Measurements from ENCODE around the gene MAML3. TPM values are rescaled to one million over a fixed set of nuclear protein-coding genes. Genes with fewer than 3 reads are reported as not detected.

MAML3 gene
- polyA plus RNA-seq, 1 donor (not counting 4 experiments of a cell fraction or from before 2014, with no cell fraction given): 0.68 TPM

GRCh38 chr4:140150886-140151698 is 2.9 kb downstream of the MAML3 start:
- H3K79me2 ChIP-seq (ENCODE audit: control insufficient read depth, insufficient read depth, low read length): no peaks in the 10 kb centered on the region
- dilution Hi-C loops (cut with MboI; ENCODE audit: extremely low pct_ligation_motif_present, low sequenced_read_pairs): no loop called here

GRCh38 chr4:140150636-140150885 is 3.4 kb downstream of the MAML3 start:
- H3K9me1 ChIP-seq (ENCODE audit: control insufficient read depth, extremely low read depth, insufficient read depth, low read length): no peaks in the 10 kb centered on the region
- DNase-seq (ENCODE audit: low read depth, low spot score) (no peak), FAIRE-seq (no peak)
- H3K79me2 ChIP-seq (ENCODE audit: control insufficient read depth, insufficient read depth, low read length): no peaks in the 10 kb centered on the region
- H3K36me3 ChIP-seq (ENCODE audit: control insufficient read depth in 2 of 2, extremely low read depth in 1 of 2, insufficient read depth in 2 of 2, low read length in 2 of 2): no peaks in the 10 kb centered on the region
- dilution Hi-C loops (cut with MboI; ENCODE audit: extremely low pct_ligation_motif_present, low sequenced_read_pairs): no loop called here
- peak overlapping the region; percentile 81 to 96 (median 93) for H3K4me3 ChIP-seq (ENCODE audit: control insufficient read depth in 2 of 3, extremely low read depth in 1 of 3, insufficient read depth in 2 of 3, low read depth in 1 of 3, low read length in 3 of 3)
- H3K4me2 ChIP-seq (ENCODE audit: control insufficient read depth, extremely low read depth, insufficient read depth, low read depth, low read length): peak overlapping the region; percentile 99
- H3K4me1 ChIP-seq (ENCODE audit: control insufficient read depth, extremely low read depth, insufficient read depth, low read length): peaks cover 8% of the 10 kb centered on the region
- peaks cover 5% of the 10 kb centered on the region for H3K27me3 ChIP-seq (ENCODE audit: control insufficient read depth, extremely low read depth, insufficient read depth, low read length)
- peak overlapping the region; percentile 96 for H2AFZ ChIP-seq (ENCODE audit: control insufficient read depth, low read length)
- TF ChIP-seq EZH2 (IDR thresholded peaks at IDR 0.05; ENCODE audit: low read length) (no peak), CTCF (optimal IDR thresholded peaks at IDR 0.05 in 1 of 3, IDR thresholded peaks at IDR 0.05 in 1 of 3, conservative IDR thresholded peaks at IDR 0.05 in 1 of 3; ENCODE audit: extremely low read depth in 1 of 3, insufficient read depth in 2 of 3, low read length in 3 of 3) (no peak)
- H3K9ac ChIP-seq (ENCODE audit: control insufficient read depth, extremely low read depth, insufficient read depth, low read length): peak overlapping the region; percentile 78
- no peaks in the 10 kb centered on the region for H4K20me1 ChIP-seq (ENCODE audit: control insufficient read depth, extremely low read depth, insufficient read depth, low read length)
- no peaks in the 10 kb centered on the region for H3K9me3 ChIP-seq (ENCODE audit: control insufficient read depth, low read depth, low read length)
- H3K27ac ChIP-seq (ENCODE audit: control insufficient read depth, insufficient read depth, low read length): peak overlapping the region; percentile 49

More at GRCh38 chr4:140150886-140151698, 2.9 kb downstream of the MAML3 start:
- H3K9me3 ChIP-seq (ENCODE audit: control insufficient read depth, low read depth, low read length): no peaks in the 10 kb centered on the region
- peak overlapping the region; percentile 96 for H2AFZ ChIP-seq (ENCODE audit: control insufficient read depth, low read length)
- no peaks in the 10 kb centered on the region for H3K36me3 ChIP-seq (ENCODE audit: control insufficient read depth in 2 of 2, extremely low read depth in 1 of 2, insufficient read depth in 2 of 2, low read length in 2 of 2)
- peaks cover 5% of the 10 kb centered on the region for H3K27me3 ChIP-seq (ENCODE audit: control insufficient read depth, extremely low read depth, insufficient read depth, low read length)
- peaks cover 8% of the 10 kb centered on the region for H3K4me1 ChIP-seq (ENCODE audit: control insufficient read depth, extremely low read depth, insufficient read depth, low read length)
- peak overlapping the region; percentile 49 for H3K27ac ChIP-seq (ENCODE audit: control insufficient read depth, insufficient read depth, low read length)
- no peak for FAIRE-seq
- peak in 1 of 3 experiments; percentile 4 for TF ChIP-seq CTCF (optimal IDR thresholded peaks at IDR 0.05 in 1 of 3, IDR thresholded peaks at IDR 0.05 in 1 of 3, conservative IDR thresholded peaks at IDR 0.05 in 1 of 3; ENCODE audit: extremely low read depth in 1 of 3, insufficient read depth in 2 of 3, low read length in 3 of 3)
- TF ChIP-seq EZH2 (IDR thresholded peaks at IDR 0.05; ENCODE audit: low read length): no peak
- no peaks in the 10 kb centered on the region for H4K20me1 ChIP-seq (ENCODE audit: control insufficient read depth, extremely low read depth, insufficient read depth, low read length)
- H3K4me3 ChIP-seq (ENCODE audit: control insufficient read depth in 2 of 3, extremely low read depth in 1 of 3, insufficient read depth in 2 of 3, low read depth in 1 of 3, low read length in 3 of 3): peak overlapping the region; percentile 81 to 96 (median 93)
- no peak for DNase-seq (ENCODE audit: low read depth, low spot score)
- H3K9ac ChIP-seq (ENCODE audit: control insufficient read depth, extremely low read depth, insufficient read depth, low read length): peak overlapping the region; percentile 78
- H3K4me2 ChIP-seq (ENCODE audit: control insufficient read depth, extremely low read depth, insufficient read depth, low read depth, low read length): peak overlapping the region; percentile 99
- no peaks in the 10 kb centered on the region for H3K9me1 ChIP-seq (ENCODE audit: control insufficient read depth, extremely low read depth, insufficient read depth, low read length)
